ENCODE data around the gene IFI27L2. TPM values are rescaled to one million over a fixed set of nuclear protein-coding genes. Genes with fewer than 3 reads are reported as not detected.

Gene IFI27L2
- total RNA-seq, 1 experiment from 2014 or later = 28.6 TPM

DNA sequence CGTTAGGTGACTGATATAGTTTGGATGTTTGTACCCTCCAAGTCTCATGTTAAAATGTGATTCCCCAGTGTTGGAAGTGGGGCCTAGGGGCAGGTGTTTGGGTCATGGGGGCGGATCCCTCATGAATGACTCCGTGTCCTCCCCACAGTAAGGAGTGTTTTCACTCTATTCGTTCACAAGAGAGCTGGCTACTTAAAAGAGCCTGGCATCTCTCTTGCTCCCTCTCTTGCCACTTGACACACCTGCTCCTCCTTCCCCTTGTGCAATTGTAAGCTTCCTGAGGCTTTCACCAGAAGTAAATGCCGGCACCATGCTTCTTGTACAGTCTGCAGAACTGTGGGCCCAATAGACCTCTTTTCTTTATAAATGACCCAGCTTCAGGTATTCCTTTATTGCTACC, 2.6 kb downstream of the IFI27L2 start:
- H3K4me3 Mint-ChIP-seq = no peak overlapping the region
- H3K18ac ChIP-seq (ENCODE audit: insufficient read length, low read depth, low read length) = no peak overlapping the region
- no peak overlapping the region for H3K23ac ChIP-seq (ENCODE audit: insufficient read length, low read depth, low read length)
- H3K36me3 Mint-ChIP-seq (ENCODE audit: insufficient read depth in 1 of 3, low read depth in 3 of 3) = no peaks in the 10 kb centered on the region
- no peak overlapping the region for H2BK5ac ChIP-seq (ENCODE audit: insufficient read length, low read length)
- H2BK12ac ChIP-seq (ENCODE audit: insufficient read length, low read depth, low read length) = no peak overlapping the region
- H3K27ac Mint-ChIP-seq = no peak overlapping the region
- H2AK5ac ChIP-seq (ENCODE audit: insufficient read length, low read length) = no peak overlapping the region
- H3K9me3 ChIP-seq (ENCODE audit: control insufficient read depth, low read depth, low read length) = no peaks in the 10 kb centered on the region
- H3K9ac ChIP-seq (ENCODE audit: extremely low read depth, insufficient read length, low read length) = no peak overlapping the region
- WGBS (ENCODE audit: extremely low coverage, insufficient read length, low lambda C conversion rate) = no CpG with 5 or more reads among the region's 5 CpGs
- H2BK20ac ChIP-seq (ENCODE audit: low read depth, low read length, poor library complexity, severe bottlenecking) = no peak overlapping the region
- H3K56ac ChIP-seq (ENCODE audit: insufficient read length, low read depth, low read length) = no peak overlapping the region
- no peaks in the 10 kb centered on the region; the same call in 1 of the 2 replicates for H3K4me1 ChIP-seq (ENCODE audit: insufficient read depth, low read length)
- no peak overlapping the region for H4K8ac ChIP-seq (replicated peaks; ENCODE audit: insufficient read length, low read depth, low read length)
- H3K4ac ChIP-seq (ENCODE audit: low read depth, low read length) = no peak overlapping the region
- H3K4me2 ChIP-seq (ENCODE audit: insufficient read depth, insufficient read length, low read length) = no peak overlapping the region
- H3K27me3 Mint-ChIP-seq (ENCODE audit: low read depth) = peaks cover 8% of the 10 kb centered on the region
- H3K4me1 Mint-ChIP-seq = peaks cover 16% of the 10 kb centered on the region in 2 experiments
- no peak overlapping the region for H3K27ac ChIP-seq (ENCODE audit: insufficient read length, low read depth, low read length)
- H3K79me1 ChIP-seq (ENCODE audit: insufficient read depth, low read depth, low read length, poor library complexity, severe bottlenecking) = no peaks in the 10 kb centered on the region
- H3K27me3 ChIP-seq (ENCODE audit: insufficient read depth, low read length) = no peaks in the 10 kb centered on the region
- no peak overlapping the region for H4K5ac ChIP-seq (ENCODE audit: insufficient read length, low read depth, low read length)
- H2BK15ac ChIP-seq (ENCODE audit: low read depth, low read length) = no peak overlapping the region
- H3K79me2 ChIP-seq (ENCODE audit: insufficient read depth, low read length) = no peaks in the 10 kb centered on the region
- DNase-seq = peak; percentile 2
- TF ChIP-seq, protein P1, sequence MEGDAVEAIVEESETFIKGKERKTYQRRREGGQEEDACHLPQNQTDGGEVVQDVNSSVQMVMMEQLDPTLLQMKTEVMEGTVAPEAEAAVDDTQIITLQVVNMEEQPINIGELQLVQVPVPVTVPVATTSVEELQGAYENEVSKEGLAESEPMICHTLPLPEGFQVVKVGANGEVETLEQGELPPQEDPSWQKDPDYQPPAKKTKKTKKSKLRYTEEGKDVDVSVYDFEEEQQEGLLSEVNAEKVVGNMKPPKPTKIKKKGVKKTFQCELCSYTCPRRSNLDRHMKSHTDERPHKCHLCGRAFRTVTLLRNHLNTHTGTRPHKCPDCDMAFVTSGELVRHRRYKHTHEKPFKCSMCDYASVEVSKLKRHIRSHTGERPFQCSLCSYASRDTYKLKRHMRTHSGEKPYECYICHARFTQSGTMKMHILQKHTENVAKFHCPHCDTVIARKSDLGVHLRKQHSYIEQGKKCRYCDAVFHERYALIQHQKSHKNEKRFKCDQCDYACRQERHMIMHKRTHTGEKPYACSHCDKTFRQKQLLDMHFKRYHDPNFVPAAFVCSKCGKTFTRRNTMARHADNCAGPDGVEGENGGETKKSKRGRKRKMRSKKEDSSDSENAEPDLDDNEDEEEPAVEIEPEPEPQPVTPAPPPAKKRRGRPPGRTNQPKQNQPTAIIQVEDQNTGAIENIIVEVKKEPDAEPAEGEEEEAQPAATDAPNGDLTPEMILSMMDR (conservative IDR thresholded peaks at IDR 0.05) = no peak
- H3K9me3 Mint-ChIP-seq = no peaks in the 10 kb centered on the region
- H4K91ac ChIP-seq (ENCODE audit: insufficient read length, low read depth, low read length) = no peak overlapping the region
- H3K23me2 ChIP-seq (ENCODE audit: insufficient read length, low read depth, low read length, poor library complexity, severe bottlenecking) = peaks cover 7% of the 10 kb centered on the region
- no peaks in the 10 kb centered on the region for H4K20me1 ChIP-seq (ENCODE audit: control insufficient read depth, insufficient read depth, insufficient read length)
- H3T11ph ChIP-seq (ENCODE audit: low read length) = no peak overlapping the region
- H3K14ac ChIP-seq (ENCODE audit: insufficient read depth, low read length) = no peak overlapping the region
- no peak overlapping the region for H2AFZ ChIP-seq (ENCODE audit: low read length)
- no peak overlapping the region for H2BK120ac ChIP-seq (ENCODE audit: low read depth, low read length, poor library complexity, severe bottlenecking)
